HG03442 (cell line): ENCODE measurements around the gene ALKBH2.
A peak's percentile ranks its signal among the peaks of the same experiment; 100 is the strongest.

ENCODE experiments used
- ATAC-seq: cut with Tn5 transposase; IDR thresholded peaks from one replicate; pipeline ENCODE4 v1.9.1; 2021; ENCODE audit warnings: mild to moderate bottlenecking, moderate library complexity; ENCODE audit not compliant: unreplicated experiment

The ALKBH2 gene

GRCh38 chr12:109093022-109093918 is at the start of gene ALKBH2:
Gene ALKBH2 (minus strand): TSS chr12:109093472. CDS start chr12:109092786, 686 bp downstream.
- peak; percentile 54 for ATAC-seq

- ATAC-seq = no peak
Measured at GRCh38 chr12:109140560-109140959, 47.3 kb upstream of the ALKBH2 start.

GRCh38 chr12:109139791-109140190 is 46.5 kb upstream of the ALKBH2 start:
- no peak for ATAC-seq

GRCh38 chr12:109139360-109139759 is 46.1 kb upstream of the ALKBH2 start:
- ATAC-seq = no peak

GRCh38 chr12:109137055-109137454 is 43.8 kb upstream of the ALKBH2 start:
- ATAC-seq = no peak

GRCh38 chr12:109134186-109134917 is 41.1 kb upstream of the ALKBH2 start:
- no peak for ATAC-seq

GRCh38 chr12:109131154-109132050 is 38.1 kb upstream of the ALKBH2 start:
- ATAC-seq = no peak

- ATAC-seq = no peak
Measured at GRCh38 chr12:109130297-109131153, 37.3 kb upstream of the ALKBH2 start.

- ATAC-seq = no peak
Measured at GRCh38 chr12:109127533-109128242, 34.4 kb upstream of the ALKBH2 start.

GRCh38 chr12:109126784-109127183 is 33.5 kb upstream of the ALKBH2 start:
- ATAC-seq = no peak

GRCh38 chr12:109125791-109126190 is 32.5 kb upstream of the ALKBH2 start:
- no peak for ATAC-seq

- no peak for ATAC-seq
Measured at GRCh38 chr12:109124878-109125648, 31.8 kb upstream of the ALKBH2 start.

- ATAC-seq = no peak
Measured at GRCh38 chr12:109121346-109121880, 28.1 kb upstream of the ALKBH2 start.

GRCh38 chr12:109120557-109120956 is 27.3 kb upstream of the ALKBH2 start:
- ATAC-seq = no peak

GRCh38 chr12:109120095-109120494 is 26.8 kb upstream of the ALKBH2 start:
- ATAC-seq = no peak

- ATAC-seq = no peak
Measured at GRCh38 chr12:109116611-109116949, 23.3 kb upstream of the ALKBH2 start.

- no peak for ATAC-seq
Measured at GRCh38 chr12:109115758-109116610, 22.7 kb upstream of the ALKBH2 start, which contains the start of gene ACACB. Gene ACACB (plus strand): TSS chr12:109116587. CDS start chr12:109139406, 22,819 bp downstream.

GRCh38 chr12:109115404-109115757 is 22.1 kb upstream of the ALKBH2 start:
- no peak for ATAC-seq
